Activated CD8-positive, alpha-beta memory T cell treated with anti-CD3 and anti-CD28 coated beads, Interleukin-2, amount 50 U/mL, for 1 hour (primary cell): ENCODE measurements around the gene MISP.
"Not testable (repeated sequence)": the region's sequence is repeated elsewhere in the genome, so short reads cannot be mapped to it uniquely, and the experiment has no call there.

ENCODE experiments used
- DNase-seq: peaks from one replicate; pipeline ENCODE4 v3.0.0-alpha.2; 2020; ENCODE audit errors: extremely low read depth

MISP gene

DNA sequence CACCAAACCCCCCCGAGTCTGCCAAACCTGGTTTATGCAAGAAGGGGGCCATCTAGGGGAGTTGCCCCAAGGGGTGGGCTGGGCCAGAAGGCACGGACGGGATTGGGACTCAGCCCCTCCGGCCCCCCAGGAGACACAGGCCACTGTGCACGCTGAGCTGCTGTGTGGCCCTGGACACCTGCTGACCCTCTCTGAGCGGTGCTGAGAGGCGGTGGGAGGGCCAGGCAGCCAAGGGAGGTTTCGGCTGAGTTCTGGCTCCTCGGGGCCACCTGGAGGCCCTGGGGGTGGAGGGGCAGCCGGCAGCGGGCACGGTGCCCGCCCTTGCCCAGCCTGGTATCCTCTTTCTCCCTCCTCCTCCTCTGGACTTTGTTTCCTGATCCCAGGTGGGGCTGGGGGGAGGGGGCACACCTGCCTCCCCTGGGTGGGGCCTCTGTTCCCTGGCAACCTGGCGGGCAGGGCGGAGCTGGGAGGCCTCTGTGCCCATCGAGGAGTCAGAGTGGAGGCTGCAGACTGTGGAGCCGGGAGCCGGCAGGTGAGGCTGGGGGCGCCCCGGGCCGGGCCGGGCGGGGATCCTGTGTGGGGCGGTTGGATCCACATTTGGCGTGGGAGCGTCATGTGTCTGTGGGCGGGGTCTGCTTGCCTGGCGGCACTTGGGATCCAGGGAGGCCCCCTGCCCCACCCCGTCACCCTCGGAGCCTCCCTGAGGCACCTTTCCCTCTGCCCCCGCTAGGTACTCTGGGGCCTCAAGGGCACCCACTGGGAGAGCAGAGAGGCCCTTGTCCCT, at the start of gene MISP:
TSS of gene MISP (plus strand) at position 473 of the 784 bp plus-strand sequence. CDS start 5,835 bp downstream, outside the sequence.
- DNase-seq: no peak

- DNase-seq: not testable (repeated sequence)
These were observed 48.1 kb upstream of the MISP start for GRCh38 chr19:702847-703246.

- DNase-seq: no peak
These were observed 47.6 kb upstream of the MISP start for GRCh38 chr19:703329-703650.

- DNase-seq: no peak
These were observed 47.1 kb upstream of the MISP start for GRCh38 chr19:703651-704446.

DNA sequence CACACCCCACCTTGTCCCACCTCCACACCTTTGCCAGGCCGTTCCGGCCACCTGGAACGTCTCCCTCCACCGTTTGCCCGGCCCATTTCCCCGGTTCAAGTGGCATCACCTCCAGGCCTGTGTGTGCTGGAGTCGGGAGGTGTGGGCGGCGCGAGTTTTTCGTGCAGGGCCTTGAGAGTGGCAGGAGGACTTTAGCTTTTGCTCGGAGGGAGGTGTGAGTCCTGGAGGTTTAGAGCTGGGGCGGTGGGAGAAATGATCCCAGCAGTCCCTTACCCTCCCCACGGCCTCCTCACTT, 46.5 kb upstream of the MISP start:
- DNase-seq: no peak

GRCh38 chr19:708154-709143, 42.5 kb upstream of the MISP start, which contains the start of gene PALM:
PALM (plus strand) TSS chr19:708935; CDS start chr19:709147, 212 bp downstream.
- no peak for DNase-seq

GRCh38 chr19:709196-709964, 41.5 kb upstream of the MISP start:
- no peak for DNase-seq

DNA sequence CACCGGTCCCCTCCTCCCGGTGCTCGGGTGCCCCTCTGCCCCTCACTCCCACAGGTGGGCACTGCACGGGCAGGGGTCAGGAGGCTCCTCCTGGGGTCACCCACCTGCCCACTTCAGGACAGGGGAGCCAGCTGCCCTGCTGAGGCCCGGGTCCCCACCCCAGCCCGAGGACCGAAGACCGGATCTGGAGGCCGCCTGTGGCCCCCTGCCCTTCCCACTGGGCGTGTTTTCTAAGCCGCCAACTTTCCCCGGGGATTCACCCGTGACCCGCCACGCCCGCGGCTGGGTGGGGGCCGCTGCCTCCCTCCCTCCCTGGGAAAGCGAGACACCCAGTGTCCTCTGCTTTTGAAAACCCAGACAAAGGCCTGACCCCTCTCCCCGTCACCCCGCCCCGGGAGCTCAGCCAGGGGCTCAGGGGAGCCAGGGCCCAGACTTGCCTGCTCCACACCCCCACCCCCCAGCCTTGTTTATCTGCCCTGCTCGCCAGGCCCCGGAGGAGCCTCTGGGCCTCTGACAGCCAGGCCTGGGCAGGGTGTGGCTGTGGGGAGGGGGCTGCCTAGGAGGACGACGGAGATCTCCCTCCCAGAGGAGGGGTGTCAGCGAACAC, 40.8 kb upstream of the MISP start:
- no peak for DNase-seq

DNA sequence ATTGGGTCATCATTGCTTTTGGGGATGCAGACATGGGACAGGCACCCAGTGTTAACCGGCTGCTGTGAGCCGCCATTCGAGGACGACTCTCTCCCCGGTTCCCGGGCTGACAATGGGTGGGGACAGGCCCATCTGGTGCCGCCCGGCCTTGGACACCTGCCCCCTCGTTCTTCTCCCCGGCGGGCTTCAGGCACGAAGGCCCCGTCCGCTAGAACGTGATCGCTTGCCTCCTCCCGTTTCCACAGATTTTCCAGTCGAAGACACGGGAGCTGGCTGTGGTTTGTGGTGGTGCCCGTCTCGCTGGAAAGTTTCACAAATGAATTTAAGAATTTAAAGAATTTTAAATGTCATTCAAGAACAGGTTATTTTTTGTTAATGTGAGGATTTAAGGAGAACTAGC, 40.1 kb upstream of the MISP start:
- DNase-seq: no peak

- DNase-seq: no peak
These were observed 39.7 kb upstream of the MISP start for GRCh38 chr19:711254-711653.

GRCh38 chr19:715347-715746, 35.6 kb upstream of the MISP start:
- no peak for DNase-seq

DNA sequence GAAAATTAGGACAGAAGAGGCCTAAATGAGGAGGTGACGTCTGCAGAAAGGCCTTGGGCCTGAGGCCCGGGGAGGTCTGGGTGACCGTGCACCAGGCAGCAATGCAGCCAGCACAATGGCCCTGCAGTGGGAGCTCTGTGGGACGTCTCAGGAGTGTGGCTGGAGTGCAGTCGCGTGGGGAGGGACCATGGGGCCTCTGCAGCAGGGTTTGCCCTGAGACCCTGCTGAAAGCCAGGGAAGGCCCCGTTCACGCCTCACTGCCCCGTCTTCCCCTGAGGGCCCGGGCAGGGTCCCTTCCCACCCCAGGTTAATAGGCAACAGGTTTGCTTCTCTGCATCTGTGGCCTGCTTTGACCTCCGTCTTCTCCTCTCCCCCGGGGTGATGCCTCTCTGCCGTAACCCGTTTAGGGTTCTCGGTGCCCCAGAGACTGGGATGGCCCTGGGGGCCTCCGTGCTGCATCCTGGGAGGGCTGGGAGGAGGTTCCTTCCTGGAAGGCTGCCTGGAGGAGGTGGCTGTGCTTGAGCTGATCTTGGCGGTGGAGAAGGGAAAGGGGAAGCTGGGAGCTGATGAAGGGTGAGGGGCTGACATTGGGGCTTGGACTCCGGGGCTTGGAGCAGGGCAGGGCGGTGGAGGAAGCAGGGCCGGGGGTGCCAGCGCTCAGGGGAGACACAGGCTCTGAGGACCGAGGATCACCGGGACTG, 32.5 kb upstream of the MISP start:
- no peak for DNase-seq

- DNase-seq: no peak
These were observed 31.9 kb upstream of the MISP start for GRCh38 chr19:718991-719512.

DNA sequence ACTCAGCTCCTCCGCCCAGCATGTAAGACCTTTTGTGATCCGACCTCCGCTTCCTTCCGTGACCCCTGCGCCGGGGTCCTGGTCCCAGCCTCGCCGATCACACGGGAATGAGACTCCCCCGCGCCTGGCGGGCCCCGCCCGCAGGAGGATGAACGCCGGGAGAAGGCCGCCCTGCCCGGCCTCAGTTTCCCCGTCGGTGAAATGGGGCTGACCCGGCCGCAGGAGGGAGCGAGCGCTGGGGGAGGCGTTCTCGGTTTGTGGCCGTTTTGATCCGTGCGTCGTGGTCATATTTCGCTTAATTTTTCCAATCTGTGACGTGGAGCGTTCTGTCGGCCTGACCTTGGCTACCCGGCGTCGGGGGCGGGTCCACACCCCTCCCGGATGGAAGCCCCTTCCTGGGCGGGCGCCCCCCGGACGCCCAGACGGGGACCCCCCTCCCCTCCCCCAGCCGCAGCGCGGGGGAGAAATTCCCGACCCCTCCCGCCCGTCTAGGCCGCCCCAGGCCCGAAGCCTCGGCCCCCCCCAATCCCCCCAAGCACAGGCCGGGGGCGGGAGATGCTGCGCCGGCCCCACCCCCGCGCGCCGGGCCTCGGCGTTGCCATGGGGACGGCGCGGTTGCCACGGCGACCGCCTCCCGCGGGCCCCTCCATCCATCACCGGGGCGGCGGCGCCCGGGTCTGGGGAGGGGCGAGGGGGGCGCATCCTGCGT, 31.1 kb upstream of the MISP start:
- DNase-seq: no peak

DNA sequence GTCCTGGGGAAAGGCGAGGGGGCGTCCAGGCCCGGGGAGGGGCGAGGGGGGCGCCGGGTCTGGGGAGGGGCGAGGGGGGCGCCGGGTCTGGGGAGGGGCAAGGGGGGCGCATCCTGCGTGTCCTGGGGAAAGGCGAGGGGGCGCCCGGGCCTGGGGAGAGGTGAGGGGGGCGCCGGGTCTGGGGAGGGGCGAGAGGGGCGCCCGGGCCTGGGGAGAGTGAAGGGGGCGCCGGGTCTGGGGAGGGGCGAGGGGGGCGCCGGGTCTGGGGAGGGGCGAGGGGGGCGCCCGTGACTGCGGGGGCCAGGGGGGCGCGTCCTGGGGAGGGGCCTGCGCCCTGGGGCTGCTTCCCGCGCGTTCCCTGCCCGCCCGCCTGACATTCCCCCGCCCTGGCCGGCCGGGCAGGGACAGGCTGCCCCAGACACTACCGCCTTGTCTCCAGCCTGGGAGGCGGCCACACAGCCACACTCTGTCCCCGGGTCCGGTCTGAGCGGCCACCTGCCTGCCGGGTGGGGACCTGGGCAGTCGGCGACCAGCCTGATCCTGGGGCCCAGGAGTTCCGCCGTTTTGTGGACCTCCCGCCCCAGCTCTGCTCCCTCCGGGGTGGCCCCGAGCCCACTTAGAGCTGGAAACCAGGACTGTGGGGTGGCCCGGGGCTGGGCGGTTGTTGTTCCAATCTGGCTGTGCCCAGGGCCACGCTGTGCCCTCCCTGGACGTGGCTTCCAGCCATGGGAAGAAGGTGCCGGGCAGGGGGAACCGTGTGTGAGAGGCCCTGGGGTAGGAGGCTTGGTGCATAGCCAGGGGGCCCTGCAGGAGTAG, 30.4 kb upstream of the MISP start:
- DNase-seq: no peak

- DNase-seq: no peak
These were observed 28.3 kb upstream of the MISP start for GRCh38 chr19:722553-723101.

DNA sequence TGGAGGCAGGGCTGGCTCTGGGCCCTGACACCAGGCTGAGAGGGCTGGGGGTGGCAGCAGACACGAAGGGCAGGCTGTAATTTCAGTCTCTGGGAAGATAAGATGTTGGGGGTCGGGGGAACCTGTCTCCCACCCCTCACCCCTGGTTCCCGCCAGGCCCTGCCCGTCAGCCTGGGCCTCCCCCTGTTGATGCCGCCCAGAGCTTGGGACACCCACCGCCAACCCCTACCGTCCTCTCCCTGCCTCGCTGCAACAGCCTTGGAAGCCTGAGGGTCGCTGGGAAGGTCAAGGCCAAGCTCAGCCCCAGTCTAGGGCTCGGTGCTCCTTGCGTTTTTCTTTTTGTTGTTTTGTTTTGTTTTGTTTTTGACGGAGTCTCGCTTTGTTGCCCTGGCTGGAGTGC, 27.7 kb upstream of the MISP start:
- no peak for DNase-seq

- DNase-seq: no peak
These were observed 27.2 kb upstream of the MISP start for GRCh38 chr19:723714-724113.
